GM04503 (cell line): ENCODE measurements around the gene TMCC2.

Experiments used
- DNase-seq: peaks from one replicate; pipeline ENCODE4 v3.0.0-alpha.2; 2012; ENCODE audit warnings: low read depth

Gene TMCC2

GRCh38 chr1:205240118-205240517 is 12.4 kb downstream of the TMCC2 start:
- DNase-seq, result no peak

- DNase-seq, result no peak
Observed at GRCh38 chr1:205240569-205240968, 12.8 kb downstream of the TMCC2 start.

GRCh38 chr1:205241366-205242030 is 13.8 kb downstream of the TMCC2 start:
- no peak for DNase-seq

GRCh38 chr1:205243350-205244191 is 15.8 kb downstream of the TMCC2 start:
- no peak for DNase-seq

- DNase-seq, result no peak
Observed at GRCh38 chr1:205244384-205244783, 16.6 kb downstream of the TMCC2 start.

GRCh38 chr1:205245096-205245495 is 17.4 kb downstream of the TMCC2 start:
- DNase-seq, result no peak

- DNase-seq, result no peak
Observed at GRCh38 chr1:205246351-205247119, 18.8 kb downstream of the TMCC2 start.

- DNase-seq, result no peak
Observed at GRCh38 chr1:205247130-205247921, 19.6 kb downstream of the TMCC2 start.

GRCh38 chr1:205248793-205249601 is 21.3 kb downstream of the TMCC2 start:
- no peak for DNase-seq

- no peak for DNase-seq
Observed at GRCh38 chr1:205249651-205250050, 21.9 kb downstream of the TMCC2 start.

- no peak for DNase-seq
Observed at GRCh38 chr1:205250699-205251098, 23.0 kb downstream of the TMCC2 start.

GRCh38 chr1:205251576-205251975 is 23.8 kb downstream of the TMCC2 start:
- no peak for DNase-seq

- DNase-seq, result no peak
Observed at GRCh38 chr1:205255941-205256780, 28.4 kb downstream of the TMCC2 start.

GRCh38 chr1:205256951-205257625 is 29.3 kb downstream of the TMCC2 start:
- DNase-seq, result no peak

GRCh38 chr1:205257735-205258134 is 30.0 kb downstream of the TMCC2 start:
- DNase-seq, result no peak

- DNase-seq, result no peak
Observed at GRCh38 chr1:205258261-205258691, 30.5 kb downstream of the TMCC2 start.

- DNase-seq, result no peak
Observed at GRCh38 chr1:205258719-205259118, 31.0 kb downstream of the TMCC2 start.

GRCh38 chr1:205259324-205259832 is 31.6 kb downstream of the TMCC2 start:
- no peak for DNase-seq

- DNase-seq, result no peak
Observed at GRCh38 chr1:205259998-205260397, 32.3 kb downstream of the TMCC2 start.
